COR-L47 (cell line): ENCODE data around the gene EPHB3.
A peak's percentile ranks its signal among the peaks of the same experiment; 100 is the strongest.

ENCODE experiments used
- DNase-seq: peaks from one replicate; lab custom pipeline; 2025; lab: John Stamatoyannopoulos, UW

The EPHB3 gene

DNA sequence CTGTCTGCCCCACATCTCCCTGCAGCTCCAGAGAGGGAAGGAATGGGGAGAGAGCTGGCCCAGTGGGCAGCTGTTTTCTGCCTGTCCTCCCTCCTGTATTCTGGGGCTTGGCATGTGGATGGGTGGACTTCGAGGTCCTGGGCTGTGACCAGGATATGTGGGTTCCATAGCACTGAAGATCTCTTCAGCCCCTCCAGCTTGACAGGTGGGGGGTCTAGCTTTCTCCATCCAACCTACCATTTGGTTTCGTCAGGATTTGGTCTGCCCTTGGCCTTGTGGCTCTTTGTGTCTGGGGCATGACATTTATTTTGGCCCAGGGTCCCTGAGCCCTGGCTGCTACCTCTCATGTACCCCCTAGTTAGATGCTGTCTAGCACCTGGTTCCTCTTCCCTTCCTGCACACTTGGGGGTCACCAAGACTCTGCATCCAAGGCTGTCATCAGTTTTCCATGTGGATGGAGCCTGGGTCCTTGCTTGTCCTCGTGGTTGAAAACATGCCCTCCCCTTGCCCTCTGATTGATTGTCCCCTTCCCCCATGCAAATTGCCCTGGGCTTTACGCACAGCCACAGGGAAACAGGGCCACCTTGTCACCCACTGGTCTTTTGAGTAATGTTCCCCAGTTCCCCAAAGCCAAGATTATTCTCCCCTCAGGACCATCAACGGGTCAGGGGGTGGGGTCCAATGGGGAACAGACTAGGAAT lies 3.2 kb downstream of the EPHB3 start:
- no peak for DNase-seq

DNA sequence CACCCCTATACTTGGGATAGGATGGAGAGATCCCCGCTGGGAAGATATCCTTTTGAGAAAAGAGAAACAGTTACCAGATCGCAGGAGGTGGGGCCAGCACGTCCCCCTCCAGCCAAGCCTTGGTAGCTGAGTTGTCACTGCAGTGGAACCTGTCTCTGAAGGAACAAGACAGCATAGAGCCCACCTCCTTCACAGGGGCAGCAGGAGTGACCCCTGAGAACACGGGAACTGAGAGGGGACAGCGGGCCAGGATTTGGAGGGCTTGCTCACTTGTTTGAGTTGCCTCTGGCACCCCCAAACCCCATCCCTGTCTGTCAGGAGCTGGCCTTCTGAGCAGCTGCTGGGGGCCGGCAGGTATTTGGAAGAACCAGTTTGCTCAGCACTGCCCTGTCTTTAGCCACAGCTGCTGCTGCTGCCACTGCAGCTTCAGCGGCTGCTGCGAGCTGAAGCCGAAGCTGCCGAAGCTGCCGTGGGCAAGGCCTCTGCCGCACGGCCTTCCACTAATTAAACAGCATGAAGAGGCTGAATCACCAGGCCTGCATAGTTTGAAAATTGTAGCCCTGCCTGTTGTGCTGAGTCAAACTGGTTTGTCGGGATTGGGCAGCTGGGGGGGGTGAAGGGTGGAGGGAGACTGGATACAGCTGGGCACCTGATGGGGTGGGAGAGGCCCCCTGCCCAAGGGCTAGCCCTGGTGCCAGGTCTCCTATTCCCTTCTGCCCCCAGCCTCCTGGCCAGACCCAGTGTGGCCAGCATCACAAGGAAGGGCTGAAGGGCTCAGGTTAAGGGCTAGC lies 4.0 kb downstream of the EPHB3 start:
- DNase-seq = peak; percentile 72

DNA sequence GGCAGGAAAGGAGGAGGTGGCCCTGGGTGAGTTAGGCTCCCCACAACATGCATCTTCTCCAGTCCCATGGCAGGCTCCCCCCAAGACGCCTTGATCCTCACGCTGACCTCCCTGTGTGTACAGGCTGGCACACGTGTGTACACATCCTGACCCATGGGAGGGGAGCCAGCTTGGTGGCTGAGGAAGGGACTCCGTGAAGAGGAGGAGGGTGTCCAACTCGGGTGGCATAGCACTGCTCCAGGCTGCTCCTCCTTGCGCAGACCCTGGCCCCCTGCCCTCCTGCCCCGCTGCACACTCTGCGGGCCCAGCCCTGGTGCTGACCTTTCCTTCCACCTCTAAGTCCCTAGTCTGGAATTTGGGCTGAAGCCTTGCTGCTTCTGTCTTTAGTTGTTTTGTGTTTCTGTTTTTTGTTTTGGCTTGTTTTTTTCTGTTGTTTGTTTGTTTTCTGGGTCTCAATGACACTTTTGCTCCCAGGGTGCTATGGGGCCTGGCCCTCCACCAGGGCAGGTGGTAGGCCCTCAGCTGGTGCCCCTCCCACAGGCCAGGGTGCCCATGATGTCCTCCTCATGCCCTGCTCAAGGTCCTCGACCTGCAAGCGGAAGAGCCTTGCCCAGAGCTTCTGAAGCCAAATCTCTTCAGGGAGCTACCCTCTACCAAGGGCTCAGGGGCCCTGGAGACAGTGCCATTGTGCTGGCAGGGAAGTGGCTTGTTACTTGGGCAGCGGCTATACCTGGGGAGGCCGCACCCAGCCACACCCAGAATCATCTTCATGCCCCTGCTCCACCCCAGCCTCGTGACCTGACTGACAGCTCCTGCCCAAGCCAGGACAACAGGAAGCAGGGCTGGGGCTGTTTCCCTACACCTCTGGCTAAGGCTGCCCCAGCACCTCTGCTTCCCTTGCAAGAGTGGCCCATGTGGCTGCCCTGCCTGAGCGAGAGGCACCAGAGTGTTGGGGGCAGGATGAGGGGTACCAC lies 5.1 kb downstream of the EPHB3 start:
- DNase-seq = no peak

DNA sequence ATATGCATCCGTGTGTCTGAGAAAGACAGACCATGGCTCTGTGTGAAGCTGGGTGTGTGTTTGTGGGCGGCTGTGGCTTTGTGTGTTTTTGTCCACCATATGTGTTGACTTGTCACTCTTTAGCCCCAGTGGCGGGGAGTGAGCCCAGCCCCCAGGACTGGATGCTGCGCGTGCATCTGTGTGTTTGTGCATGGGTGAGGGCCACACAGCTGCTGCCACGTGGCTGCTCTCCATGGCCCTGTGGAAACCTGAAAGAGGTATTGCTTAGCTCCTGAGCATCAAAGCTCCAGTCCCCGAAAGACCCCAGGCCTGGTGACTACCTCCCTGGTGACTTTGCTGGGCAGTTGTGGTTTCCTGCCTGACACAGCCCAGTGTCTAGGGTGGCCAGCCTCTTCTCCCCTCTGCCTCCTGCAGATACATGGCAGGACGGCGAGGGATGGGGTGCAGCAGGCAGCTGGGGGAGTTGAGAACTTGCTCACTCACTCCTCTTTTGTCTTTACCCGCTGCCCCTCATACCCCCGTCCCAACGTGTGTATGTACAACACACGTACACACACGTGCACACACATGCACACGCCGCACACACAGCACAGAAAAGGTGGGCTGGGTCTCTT lies 6.5 kb downstream of the EPHB3 start:
- no peak for DNase-seq

DNA sequence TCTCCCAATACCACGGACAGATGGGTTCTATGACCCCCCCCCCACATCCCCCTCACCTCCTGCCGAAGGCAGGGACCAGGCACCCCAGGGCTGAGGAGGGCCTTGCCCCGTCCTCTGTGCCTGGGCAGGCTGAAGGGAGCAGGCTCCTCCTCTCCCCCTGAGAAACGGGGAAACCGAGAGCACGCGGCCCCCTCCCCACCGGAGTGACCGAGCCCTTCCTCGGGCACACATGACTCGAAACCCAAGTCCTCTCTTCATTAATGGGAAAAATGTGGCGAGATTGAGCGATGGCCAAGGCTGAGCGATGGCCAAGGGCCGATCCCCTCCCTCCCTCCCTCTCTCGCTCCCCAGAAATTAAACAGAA lies 7.0 kb downstream of the EPHB3 start:
- no peak for DNase-seq

DNA sequence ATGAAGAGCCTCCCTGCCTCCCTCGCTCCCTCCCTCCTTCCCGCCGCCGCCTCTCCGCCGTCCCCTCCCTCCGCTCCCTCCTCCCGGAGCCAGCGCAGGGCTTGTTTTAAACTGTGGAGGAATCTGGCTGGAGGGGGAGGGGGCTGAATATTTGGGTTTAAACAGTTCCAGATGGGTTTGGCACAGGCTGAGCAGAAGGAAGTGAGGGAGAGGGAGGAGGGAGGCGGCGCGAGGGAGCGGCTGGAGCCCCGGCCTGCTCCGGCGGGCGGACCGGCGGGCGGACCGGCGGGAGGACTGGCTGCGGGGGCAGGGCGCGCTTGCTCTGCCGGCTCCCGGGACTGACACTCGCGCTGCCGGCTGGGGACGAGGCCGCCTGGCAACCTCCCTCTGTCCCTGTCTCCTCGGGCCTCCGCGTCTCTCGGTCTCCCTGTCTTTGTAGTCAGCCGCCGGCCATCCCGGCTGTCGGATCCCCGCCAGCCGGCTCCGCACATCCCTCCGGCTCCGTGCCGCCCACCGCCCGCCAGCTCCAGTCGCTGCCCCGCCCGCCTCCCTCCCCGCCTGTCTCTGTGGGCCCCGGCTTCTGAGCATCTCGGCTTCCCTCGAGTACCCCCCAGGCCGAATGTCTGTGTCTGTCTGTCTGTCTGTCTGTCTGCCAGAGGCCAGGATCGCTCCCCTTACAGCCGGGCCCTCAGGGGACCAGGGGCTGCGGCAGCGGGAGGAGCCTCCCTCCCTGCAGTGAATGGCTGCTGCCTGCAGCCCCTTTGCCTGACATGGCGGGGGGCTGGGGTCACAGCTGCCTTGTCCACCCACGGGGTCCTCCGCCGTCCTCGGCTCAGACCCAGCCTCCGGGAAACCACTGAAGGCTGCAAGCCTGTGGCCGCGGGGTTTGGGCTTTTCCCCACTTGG lies 7.6 kb downstream of the EPHB3 start:
- peak; percentile 21 for DNase-seq

DNA sequence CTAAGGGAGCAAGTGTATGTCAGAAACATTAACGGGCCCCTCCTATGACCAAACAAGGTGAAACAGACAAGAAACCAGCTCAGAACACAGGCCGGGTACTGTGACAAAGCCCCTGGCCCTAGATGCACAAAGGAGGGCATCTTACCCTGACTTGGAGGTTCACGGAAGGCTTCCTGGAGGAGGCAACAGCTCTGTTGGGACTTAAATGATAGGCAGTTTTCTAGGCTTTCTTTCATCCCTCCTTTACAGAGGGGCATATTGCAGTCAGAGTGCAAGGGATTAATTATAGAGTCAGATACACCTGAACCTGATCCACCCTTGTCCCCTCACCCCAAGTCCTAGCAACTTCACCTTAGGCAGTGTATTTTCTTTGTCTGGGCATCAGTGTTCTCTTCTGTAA lies 8.4 kb downstream of the EPHB3 start:
- no peak for DNase-seq

DNA sequence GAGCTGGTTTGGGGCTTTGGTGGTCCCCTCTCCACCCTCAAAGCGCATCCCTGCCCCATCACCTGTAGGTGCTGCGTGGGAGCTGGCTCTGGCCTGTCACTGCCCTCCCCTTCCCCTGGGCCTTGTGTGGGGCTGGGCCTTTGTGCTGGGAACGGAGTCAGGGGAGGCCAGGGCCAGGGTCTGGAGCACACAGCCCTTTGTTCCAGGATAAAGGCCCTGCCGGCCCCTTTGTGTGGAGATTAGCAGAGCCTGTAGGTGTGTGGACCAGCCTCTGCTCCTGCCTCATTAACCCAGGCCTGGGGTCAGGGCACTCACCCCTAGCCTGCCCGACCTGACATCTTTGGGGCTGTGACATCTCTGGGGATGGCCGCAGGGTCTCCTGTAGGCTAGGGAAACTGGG lies 8.9 kb downstream of the EPHB3 start:
- no peak for DNase-seq

DNA sequence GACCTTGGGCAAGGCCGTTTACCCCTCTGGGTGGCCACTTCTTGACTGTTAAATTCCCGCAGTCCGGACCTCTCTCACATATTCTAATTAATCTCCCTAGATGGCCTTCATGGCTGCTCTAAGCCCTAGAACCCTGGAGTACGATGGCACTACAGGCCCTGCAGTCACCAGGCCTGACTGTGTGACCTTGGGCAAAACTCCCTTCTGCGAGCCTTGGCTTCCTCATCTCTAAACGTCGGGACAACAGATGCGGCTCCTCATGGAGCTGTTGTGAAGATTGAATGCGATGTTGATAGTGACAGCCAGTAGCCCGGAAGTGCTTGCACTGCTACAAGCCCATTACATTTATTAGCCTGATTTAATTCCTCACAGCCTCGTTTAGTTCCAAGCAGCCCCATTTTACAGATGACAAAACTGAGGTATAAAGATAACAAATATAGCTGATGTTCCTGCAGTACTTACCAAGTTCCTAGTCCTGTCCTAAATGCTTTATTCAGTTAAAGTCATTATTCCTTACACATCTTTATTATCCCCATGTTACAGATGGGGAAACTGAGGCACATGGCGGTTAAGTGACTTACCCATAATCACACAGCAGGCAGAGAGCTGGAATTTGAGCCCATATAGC lies 10.3 kb downstream of the EPHB3 start:
- no peak for DNase-seq

DNA sequence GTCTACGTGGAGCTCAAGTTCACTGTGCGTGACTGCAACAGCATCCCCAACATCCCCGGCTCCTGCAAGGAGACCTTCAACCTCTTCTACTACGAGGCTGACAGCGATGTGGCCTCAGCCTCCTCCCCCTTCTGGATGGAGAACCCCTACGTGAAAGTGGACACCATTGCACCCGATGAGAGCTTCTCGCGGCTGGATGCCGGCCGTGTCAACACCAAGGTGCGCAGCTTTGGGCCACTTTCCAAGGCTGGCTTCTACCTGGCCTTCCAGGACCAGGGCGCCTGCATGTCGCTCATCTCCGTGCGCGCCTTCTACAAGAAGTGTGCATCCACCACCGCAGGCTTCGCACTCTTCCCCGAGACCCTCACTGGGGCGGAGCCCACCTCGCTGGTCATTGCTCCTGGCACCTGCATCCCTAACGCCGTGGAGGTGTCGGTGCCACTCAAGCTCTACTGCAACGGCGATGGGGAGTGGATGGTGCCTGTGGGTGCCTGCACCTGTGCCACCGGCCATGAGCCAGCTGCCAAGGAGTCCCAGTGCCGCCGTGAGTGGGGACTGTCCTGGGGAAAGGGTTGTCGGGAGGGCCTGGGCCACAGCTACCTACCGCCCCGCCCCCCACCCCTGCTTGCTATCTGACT lies 11.2 kb downstream of the EPHB3 start:
- no peak for DNase-seq

DNA sequence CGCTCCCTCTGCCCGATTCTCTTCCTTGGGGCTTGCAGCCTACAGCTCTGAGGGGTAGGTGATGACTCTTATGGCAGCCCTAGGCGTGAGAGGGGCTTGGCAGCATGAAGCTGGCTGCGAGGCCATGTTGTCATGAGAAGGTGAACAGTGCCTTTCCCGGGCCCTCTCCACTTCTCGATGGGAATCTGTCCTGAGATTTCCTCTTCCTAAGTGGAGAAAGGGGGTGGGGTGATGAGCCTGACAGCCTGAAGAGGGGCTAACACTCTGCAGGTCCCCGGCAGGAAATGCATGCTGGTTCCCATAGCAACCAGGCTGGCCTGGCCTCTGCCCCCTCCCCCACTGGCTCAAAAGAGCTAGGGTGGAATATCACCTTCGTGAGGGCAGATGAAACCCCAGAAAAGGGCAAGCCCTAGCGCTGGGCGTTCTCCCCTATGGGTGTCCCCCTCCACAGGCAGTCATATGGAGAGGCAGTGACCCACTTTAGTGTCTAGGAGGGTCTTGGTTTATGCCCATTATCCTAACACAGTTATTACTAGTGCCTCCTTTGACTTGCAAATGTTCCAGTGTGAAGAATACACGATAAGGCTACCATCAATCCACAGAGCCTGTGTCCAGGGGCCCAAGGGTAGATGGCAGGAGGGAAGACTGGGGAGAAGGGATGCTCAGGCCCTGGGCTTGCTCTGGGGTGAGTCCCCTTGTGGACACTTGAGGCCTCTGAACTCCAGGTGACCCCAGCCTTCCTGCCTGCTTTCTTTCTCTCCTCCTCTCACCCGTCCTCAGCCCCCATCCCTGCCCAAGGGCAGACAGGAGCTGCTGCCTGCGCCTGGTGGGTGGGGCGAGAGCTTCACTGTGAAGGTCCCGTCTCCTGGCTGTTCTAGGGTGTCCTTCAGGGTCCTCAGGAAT lies 13.2 kb downstream of the EPHB3 start:
- peak; percentile 36 for DNase-seq

DNA sequence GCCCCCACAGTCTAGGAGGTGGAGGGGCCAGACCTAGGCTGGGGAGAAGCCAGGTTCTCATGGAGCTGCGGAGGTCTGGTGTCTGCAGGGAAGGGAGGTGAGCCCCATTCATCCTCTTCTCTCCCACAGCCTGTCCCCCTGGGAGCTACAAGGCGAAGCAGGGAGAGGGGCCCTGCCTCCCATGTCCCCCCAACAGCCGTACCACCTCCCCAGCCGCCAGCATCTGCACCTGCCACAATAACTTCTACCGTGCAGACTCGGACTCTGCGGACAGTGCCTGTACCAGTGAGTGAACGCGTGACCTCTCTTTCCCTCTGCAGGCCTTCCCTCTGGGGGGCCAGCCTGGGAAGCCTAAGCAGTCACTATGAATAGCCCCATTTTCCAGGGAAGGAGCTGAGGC lies 14.1 kb downstream of the EPHB3 start:
- DNase-seq = no peak

DNA sequence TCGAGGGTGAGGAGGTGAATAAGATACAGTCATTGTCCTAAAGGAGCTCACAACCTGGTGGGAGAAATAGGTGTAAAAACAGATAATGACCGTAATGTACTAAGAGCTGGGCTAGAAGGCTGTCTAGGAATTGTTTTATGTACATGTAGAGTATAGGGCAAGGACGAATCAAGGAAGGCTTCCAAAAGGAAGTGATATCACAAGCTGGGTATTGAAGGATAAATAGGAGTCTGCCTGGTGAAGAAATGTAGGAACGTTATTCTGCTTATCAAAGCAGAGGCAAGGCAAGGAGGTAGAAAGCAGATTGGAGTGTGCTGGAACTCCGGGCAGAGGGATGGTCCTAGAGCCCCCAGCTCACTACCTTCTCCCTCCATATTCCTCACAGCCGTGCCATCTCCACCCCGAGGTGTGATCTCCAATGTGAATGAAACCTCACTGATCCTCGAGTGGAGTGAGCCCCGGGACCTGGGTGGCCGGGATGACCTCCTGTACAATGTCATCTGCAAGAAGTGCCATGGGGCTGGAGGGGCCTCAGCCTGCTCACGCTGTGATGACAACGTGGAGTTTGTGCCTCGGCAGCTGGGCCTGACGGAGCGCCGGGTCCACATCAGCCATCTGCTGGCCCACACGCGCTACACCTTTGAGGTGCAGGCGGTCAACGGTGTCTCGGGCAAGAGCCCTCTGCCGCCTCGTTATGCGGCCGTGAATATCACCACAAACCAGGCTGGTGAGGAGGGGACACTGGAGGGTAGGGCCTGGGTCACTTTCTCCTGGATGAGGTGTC lies 15.1 kb downstream of the EPHB3 start:
- DNase-seq = no peak

DNA sequence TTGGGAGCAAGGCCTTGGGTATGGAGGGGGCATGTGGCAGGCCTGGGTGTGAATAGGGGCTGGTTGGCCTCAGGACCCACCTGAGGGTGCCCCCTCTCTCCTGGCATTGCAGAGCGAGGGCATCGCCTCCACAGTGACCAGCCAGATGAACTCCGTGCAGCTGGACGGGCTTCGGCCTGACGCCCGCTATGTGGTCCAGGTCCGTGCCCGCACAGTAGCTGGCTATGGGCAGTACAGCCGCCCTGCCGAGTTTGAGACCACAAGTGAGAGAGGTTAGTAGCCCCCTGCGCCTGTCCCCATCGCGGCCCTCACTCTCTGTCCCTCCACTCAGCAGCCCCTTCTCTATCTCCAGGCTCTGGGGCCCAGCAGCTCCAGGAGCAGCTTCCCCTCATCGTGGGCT lies 16.0 kb downstream of the EPHB3 start:
- DNase-seq = no peak

DNA sequence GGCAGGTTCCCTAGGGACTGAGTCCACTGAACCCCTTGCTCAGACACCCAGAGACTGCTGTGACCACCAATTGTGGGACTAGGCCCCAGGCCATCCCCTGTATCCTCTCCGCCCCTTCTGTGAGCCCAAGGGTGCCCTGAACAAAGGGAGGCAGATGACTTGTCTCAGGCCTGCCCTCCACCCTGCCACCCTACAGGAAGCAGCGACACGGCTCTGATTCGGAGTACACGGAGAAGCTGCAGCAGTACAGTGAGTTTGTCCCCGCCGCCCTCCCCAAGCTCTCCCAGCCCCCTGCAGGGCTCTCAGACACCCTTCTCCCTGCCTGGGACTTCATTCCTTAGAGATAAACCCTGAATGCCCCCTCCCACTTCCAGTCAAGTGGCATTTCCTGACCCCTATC lies 16.6 kb downstream of the EPHB3 start:
- no peak for DNase-seq

DNA sequence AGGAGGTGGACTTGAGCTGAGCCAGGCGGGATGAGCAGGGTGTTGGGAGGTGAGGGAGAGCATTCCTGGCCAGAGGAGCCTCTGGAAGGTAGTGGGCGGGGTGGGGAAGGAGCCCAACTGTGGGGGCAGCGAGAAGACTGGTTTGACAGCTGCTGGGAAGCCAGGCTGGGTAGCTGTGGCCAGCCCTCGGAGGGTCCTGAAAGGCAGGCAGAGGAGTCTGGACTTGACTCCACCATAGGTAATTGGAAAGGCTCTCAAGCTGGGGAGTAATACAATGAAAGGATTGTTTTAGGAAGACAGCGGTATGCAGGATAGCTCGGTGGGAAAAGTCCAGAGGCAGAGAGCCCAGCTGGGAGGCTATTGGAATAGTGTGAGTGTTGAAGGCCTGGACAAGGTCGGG lies 17.2 kb downstream of the EPHB3 start:
- DNase-seq = no peak

DNA sequence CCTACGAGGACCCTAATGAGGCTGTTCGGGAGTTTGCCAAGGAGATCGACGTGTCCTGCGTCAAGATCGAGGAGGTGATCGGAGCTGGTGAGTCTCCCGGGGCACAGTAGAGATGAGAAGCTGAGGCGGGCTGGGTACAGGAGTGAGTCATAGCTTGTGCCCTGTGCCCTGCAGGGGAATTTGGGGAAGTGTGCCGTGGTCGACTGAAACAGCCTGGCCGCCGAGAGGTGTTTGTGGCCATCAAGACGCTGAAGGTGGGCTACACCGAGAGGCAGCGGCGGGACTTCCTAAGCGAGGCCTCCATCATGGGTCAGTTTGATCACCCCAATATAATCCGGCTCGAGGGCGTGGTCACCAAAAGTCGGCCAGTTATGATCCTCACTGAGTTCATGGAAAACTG lies 17.9 kb downstream of the EPHB3 start:
- no peak for DNase-seq

DNA sequence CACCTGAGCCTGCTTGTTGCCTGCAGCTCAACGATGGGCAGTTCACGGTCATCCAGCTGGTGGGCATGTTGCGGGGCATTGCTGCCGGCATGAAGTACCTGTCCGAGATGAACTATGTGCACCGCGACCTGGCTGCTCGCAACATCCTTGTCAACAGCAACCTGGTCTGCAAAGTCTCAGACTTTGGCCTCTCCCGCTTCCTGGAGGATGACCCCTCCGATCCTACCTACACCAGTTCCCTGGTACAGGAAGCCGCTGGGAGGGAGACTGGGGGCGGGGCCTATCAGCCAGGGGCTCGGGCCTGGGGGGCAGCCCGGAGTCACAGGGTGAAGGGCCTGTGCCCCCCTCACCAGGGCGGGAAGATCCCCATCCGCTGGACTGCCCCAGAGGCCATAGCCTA lies 18.8 kb downstream of the EPHB3 start:
- no peak for DNase-seq
